CD4-positive, CD25-positive, alpha-beta regulatory T cell (primary cell): ENCODE data around the gene DAGLA. TPM values are rescaled to one million over a fixed set of nuclear protein-coding genes. Genes with fewer than 3 reads are reported as not detected.
A peak's percentile ranks its signal among the peaks of the same experiment; 100 is the strongest.

ENCODE experiments used
- ATAC-seq, 2 donors: fragments of 150-1000 bp; cut with Tn5 transposase; one replicate each; pipeline ENCODE4 v1.10.0; 2021; ENCODE audit warnings: low read depth in 2 of 2, moderate number of reproducible peaks in 2 of 2, moderate library complexity in 1 of 2
- DNase-seq, 3 donors: peaks; one replicate each; pipeline versions ENCODE4 v3.0.0 to v3.0.0-alpha.2; 2012 to 2022; ENCODE audit warnings: mixed read lengths in 1 of 3
- H3K27ac ChIP-seq: one replicate; pipeline ENCODE4 v1.7.0; 2013; ENCODE audit warnings: mild to moderate bottlenecking, low read length; ENCODE audit not compliant: insufficient read depth, poor library complexity, severe bottlenecking
- H3K27me3 ChIP-seq: one replicate; pipeline ENCODE4 v1.7.0; 2013; ENCODE audit warnings: low read length; ENCODE audit not compliant: control insufficient read depth, insufficient read depth
- H3K36me3 ChIP-seq: one replicate; pipeline ENCODE4 v1.7.0; 2013; ENCODE audit warnings: mild to moderate bottlenecking, low read length, moderate library complexity; ENCODE audit not compliant: control insufficient read depth, insufficient read depth
- H3K4me1 ChIP-seq: 2 replicates; pipeline ENCODE4 v1.7.0; 2013; ENCODE audit warnings: mild to moderate bottlenecking, low read length; ENCODE audit not compliant: insufficient read depth, control insufficient read depth, poor library complexity, severe bottlenecking
- H3K4me3 ChIP-seq: one replicate; pipeline ENCODE4 v1.7.0; 2013; ENCODE audit warnings: low read depth, mild to moderate bottlenecking, low read length, moderate library complexity
- H3K9me3 ChIP-seq, 2 experiments: 1 replicate in 1 of 2; 2 replicates in 1 of 2; pipeline ENCODE4 v1.7.0; 2013; ENCODE audit warnings: low read length in 2 of 2, mild to moderate bottlenecking in 1 of 2, moderate library complexity in 1 of 2; ENCODE audit not compliant: control insufficient read depth in 2 of 2
- H3K27ac Mint-ChIP-seq, 3 donors: one replicate each; pipeline ENCODE4 v1.8.0; 2020 to 2022; ENCODE audit warnings: mild to moderate bottlenecking in 3 of 3, mixed read lengths in 3 of 3, moderate library complexity in 2 of 3
- H3K27me3 Mint-ChIP-seq: one replicate; pipeline ENCODE4 v1.8.0; 2022; ENCODE audit warnings: mild to moderate bottlenecking, mixed read lengths
- H3K36me3 Mint-ChIP-seq: one replicate; pipeline ENCODE4 v1.8.0; 2020; ENCODE audit warnings: mixed read lengths
- H3K4me1 Mint-ChIP-seq, 4 donors: one replicate each; pipeline ENCODE4 v1.8.0; 2020 to 2022; ENCODE audit warnings: mixed read lengths in 4 of 4, mild to moderate bottlenecking in 1 of 4
- H3K4me3 Mint-ChIP-seq, 4 donors: one replicate each; pipeline ENCODE4 v1.8.0; 2020 to 2022; ENCODE audit warnings: mild to moderate bottlenecking in 4 of 4, mixed read lengths in 4 of 4, moderate library complexity in 3 of 4
- H3K9me3 Mint-ChIP-seq, 7 donors: one replicate each; pipeline ENCODE4 v1.8.0; 2020 to 2022; ENCODE audit warnings: mixed read lengths in 7 of 7, mild to moderate bottlenecking in 3 of 7, moderate library complexity in 2 of 7
- polyA plus RNA-seq, 4 donors: library from polyadenylated mRNA; unstranded; fragments of 300-500 nt; fragmentation: Illumina TruSeq; gene quantifications; one replicate each; pipeline ENCODE4 v1.2.3, GENCODE V29; 2021
- total RNA-seq: library from RNA; stranded (reverse); gene quantifications from one replicate; pipeline ENCODE4 v1.2.3, GENCODE V29; 2022

The DAGLA gene
- total and polyA plus RNA-seq, 5 donors from 2014 or later: 0.08 to 0.94 (median 0.10) TPM; not detected in 2

GRCh38 chr11:61695917-61696316 lies 15.7 kb downstream of the DAGLA start:
- Mint-ChIP-seq H3K4me1 (peaks cover 0 to 21% (median 7%) of the 10 kb centered on the region in 4 donors), H3K4me3 (peak overlapping the region; percentile 48 to 86 (median 76)), H3K27ac (peak overlapping the region; percentile 48 to 91 (median 88)), H3K36me3 (no peaks in the 10 kb centered on the region), H3K9me3 (no peaks in the 10 kb centered on the region), H3K27me3 (peaks cover 4% of the 10 kb centered on the region)
- no peaks in the 10 kb centered on the region for H3K27me3 ChIP-seq
- H3K4me1 ChIP-seq: peaks cover 16% of the 10 kb centered on the region
- DNase-seq: peak; percentile 78 to 91 (median 79)
- H3K4me3 ChIP-seq: peak overlapping the region; percentile 13
- no peaks in the 10 kb centered on the region for H3K36me3 ChIP-seq
- peak; percentile 98 for ATAC-seq
- H3K27ac ChIP-seq: peak overlapping the region; percentile 63
- no peaks in the 10 kb centered on the region for H3K9me3 ChIP-seq

DNA sequence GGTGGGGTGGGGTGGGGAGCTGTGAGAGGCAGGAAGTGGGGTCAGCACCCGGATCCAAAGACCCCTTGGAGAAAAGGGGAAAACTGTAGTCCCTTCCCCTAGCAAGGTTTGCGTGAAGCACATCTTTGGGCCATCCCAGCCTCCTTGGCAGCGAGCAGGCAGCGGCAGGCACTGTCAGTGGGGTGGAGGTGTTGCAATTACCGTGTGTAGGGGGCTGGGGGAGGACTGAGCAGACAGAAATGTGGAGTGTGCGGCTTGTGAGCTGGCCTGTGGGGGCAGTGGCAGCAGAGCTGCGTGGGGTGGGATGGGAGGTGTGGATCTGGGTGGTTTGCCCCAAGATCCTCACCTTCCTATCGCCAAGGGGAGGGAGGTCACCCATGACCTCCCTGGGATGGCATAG lies 16.4 kb downstream of the DAGLA start:
- Histone ChIP-seq H3K27ac (peak overlapping the region; percentile 63), H3K4me3 (no peak overlapping the region), H3K27me3 (no peaks in the 10 kb centered on the region), H3K9me3 (no peaks in the 10 kb centered on the region), H3K4me1 (peaks cover 16% of the 10 kb centered on the region), H3K36me3 (no peaks in the 10 kb centered on the region)
- peak overlapping the region in 2 of 3 donors; percentile 68 to 71 for H3K27ac Mint-ChIP-seq
- no peaks in the 10 kb centered on the region for H3K9me3 Mint-ChIP-seq
- H3K4me3 Mint-ChIP-seq: peak overlapping the region in 1 of 4 donors; percentile 59
- DNase-seq (no peak), ATAC-seq (no peak)
- H3K4me1 Mint-ChIP-seq: peaks cover 0 to 21% (median 7%) of the 10 kb centered on the region in 4 donors
- H3K27me3 Mint-ChIP-seq: peaks cover 4% of the 10 kb centered on the region
- no peaks in the 10 kb centered on the region for H3K36me3 Mint-ChIP-seq

GRCh38 chr11:61697078-61697502 lies 16.9 kb downstream of the DAGLA start:
- Histone ChIP-seq H3K4me3 (no peak overlapping the region), H3K36me3 (no peaks in the 10 kb centered on the region), H3K4me1 (peaks cover 16% of the 10 kb centered on the region), H3K27ac (peak overlapping the region; percentile 57), H3K9me3 (no peaks in the 10 kb centered on the region), H3K27me3 (no peaks in the 10 kb centered on the region)
- Mint-ChIP-seq H3K27ac (peak overlapping the region in 1 of 3 donors; percentile 68), H3K9me3 (no peaks in the 10 kb centered on the region), H3K4me3 (no peak overlapping the region), H3K27me3 (peaks cover 4% of the 10 kb centered on the region), H3K36me3 (no peaks in the 10 kb centered on the region), H3K4me1 (peaks cover 0 to 21% (median 7%) of the 10 kb centered on the region in 4 donors)
- DNase-seq: no peak
- ATAC-seq: no peak

DNA sequence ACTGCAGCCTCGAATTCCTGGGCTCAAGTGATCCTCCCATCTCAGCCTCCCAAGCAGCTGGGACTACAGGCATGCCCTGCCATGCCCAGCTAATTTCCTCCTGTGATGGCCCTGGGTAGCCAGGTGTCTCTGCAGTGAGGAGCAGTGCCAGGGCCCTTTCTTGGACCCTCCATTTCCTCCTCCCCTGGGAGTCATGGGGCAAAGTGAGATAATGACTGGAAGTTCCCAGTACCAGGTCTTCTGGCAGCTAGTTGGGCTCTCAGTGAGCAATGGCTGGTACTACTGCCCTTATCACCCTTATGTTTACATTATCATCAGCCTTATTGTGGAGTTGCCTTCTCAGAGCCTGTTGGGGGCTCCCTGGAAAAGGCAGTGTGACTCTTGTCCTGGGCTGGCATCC lies 17.6 kb downstream of the DAGLA start:
- H3K27ac Mint-ChIP-seq: peak overlapping the region in 2 of 3 donors; percentile 25 to 52
- Histone ChIP-seq H3K4me1 (peaks cover 16% of the 10 kb centered on the region), H3K36me3 (no peaks in the 10 kb centered on the region), H3K9me3 (no peaks in the 10 kb centered on the region), H3K27ac (peak overlapping the region; percentile 23), H3K27me3 (no peaks in the 10 kb centered on the region), H3K4me3 (no peak overlapping the region)
- H3K4me1 Mint-ChIP-seq: peaks cover 0 to 23% (median 8%) of the 10 kb centered on the region in 4 donors
- ATAC-seq (no peak), DNase-seq (no peak)
- no peaks in the 10 kb centered on the region for H3K36me3 Mint-ChIP-seq
- H3K4me3 Mint-ChIP-seq: no peak overlapping the region
- peaks cover 4% of the 10 kb centered on the region for H3K27me3 Mint-ChIP-seq
- no peaks in the 10 kb centered on the region for H3K9me3 Mint-ChIP-seq

GRCh38 chr11:61698173-61698948 lies 18.2 kb downstream of the DAGLA start:
- Mint-ChIP-seq H3K4me3 (no peak overlapping the region), H3K4me1 (peaks cover 0 to 24% (median 8%) of the 10 kb centered on the region in 4 donors)

DNA sequence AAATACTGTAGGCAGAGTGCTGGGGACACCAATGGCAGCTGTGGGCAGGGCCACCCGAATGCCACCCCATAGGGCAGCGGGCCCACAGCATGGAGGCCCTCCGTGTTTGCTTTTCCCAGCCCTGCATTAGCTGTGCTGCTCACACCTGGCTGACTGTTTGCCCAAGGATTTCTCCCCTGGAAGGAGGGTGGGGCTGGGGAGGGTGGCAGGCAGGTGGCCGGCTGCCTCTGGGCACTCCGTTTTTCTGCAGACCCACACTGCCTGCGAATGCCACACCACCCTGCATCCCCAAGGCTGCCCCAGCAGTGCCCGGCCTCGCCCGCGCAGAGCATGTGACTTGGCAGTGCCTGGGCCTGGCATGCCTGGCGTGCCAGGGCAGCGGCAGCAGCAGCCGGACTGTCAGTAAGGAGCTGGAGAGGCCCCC lies 19.6 kb downstream of the DAGLA start:
- peaks cover 0 to 26% (median 8%) of the 10 kb centered on the region in 4 donors for H3K4me1 Mint-ChIP-seq
- H3K9me3 Mint-ChIP-seq: no peaks in the 10 kb centered on the region
- ATAC-seq (no peak), DNase-seq (no peak)
- Histone ChIP-seq H3K4me3 (no peak overlapping the region), H3K27me3 (no peaks in the 10 kb centered on the region), H3K36me3 (no peaks in the 10 kb centered on the region), H3K4me1 (peaks cover 16% of the 10 kb centered on the region), H3K27ac (no peak overlapping the region), H3K9me3 (no peaks in the 10 kb centered on the region)
- no peaks in the 10 kb centered on the region for H3K27me3 Mint-ChIP-seq
- no peak overlapping the region for H3K27ac Mint-ChIP-seq
- H3K36me3 Mint-ChIP-seq: no peaks in the 10 kb centered on the region
- H3K4me3 Mint-ChIP-seq: no peak overlapping the region

More at GRCh38 chr11:61698173-61698948, 18.2 kb downstream of the DAGLA start:
- Histone ChIP-seq H3K27ac (no peak overlapping the region), H3K36me3 (no peaks in the 10 kb centered on the region), H3K4me1 (peaks cover 16% of the 10 kb centered on the region), H3K4me3 (no peak overlapping the region), H3K27me3 (no peaks in the 10 kb centered on the region), H3K9me3 (no peaks in the 10 kb centered on the region)
- Mint-ChIP-seq H3K36me3 (no peaks in the 10 kb centered on the region), H3K9me3 (no peaks in the 10 kb centered on the region), H3K27ac (peak overlapping the region in 2 of 3 donors; percentile 52 to 67), H3K27me3 (peaks cover 4% of the 10 kb centered on the region)
- ATAC-seq (no peak), DNase-seq (peak in 1 of 3 donors; percentile 41)

DNA sequence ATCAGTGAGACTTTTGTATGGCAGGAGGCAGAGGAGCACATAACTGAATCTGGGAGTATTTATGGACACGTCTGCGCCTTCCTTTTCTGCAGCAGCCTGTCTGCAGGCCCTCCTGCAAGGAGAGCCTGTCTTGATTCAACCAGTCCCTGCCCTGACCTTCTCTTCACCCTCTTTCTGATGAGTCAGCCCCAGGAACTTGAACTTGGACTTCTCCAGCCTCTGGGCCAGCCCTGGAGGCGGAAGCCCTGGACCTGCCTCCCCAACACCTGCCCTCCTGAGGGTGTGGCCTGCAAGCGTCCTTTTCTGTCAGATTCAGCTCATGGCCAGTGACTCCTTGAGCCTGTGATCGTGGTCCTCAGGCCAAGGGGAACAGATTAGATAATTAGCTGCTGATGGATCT lies 20.0 kb downstream of the DAGLA start:
- Mint-ChIP-seq H3K36me3 (no peaks in the 10 kb centered on the region), H3K27ac (no peak overlapping the region), H3K27me3 (no peaks in the 10 kb centered on the region), H3K4me1 (peaks cover 0 to 26% (median 8%) of the 10 kb centered on the region in 4 donors), H3K4me3 (no peak overlapping the region), H3K9me3 (no peaks in the 10 kb centered on the region)
- DNase-seq (no peak), ATAC-seq (no peak)
- no peaks in the 10 kb centered on the region for H3K27me3 ChIP-seq
- no peak overlapping the region for H3K27ac ChIP-seq
- H3K9me3 ChIP-seq: no peaks in the 10 kb centered on the region
- peaks cover 15% of the 10 kb centered on the region for H3K4me1 ChIP-seq
- no peaks in the 10 kb centered on the region for H3K36me3 ChIP-seq
- H3K4me3 ChIP-seq: no peak overlapping the region
